Uterus (tissue), 4 donors: ENCODE measurements around the gene METTL2B. TPM values are rescaled to one million over a fixed set of nuclear protein-coding genes. Genes with fewer than 3 reads are reported as not detected.

Experiments
- small RNA-seq: library from RNA; depleted of rRNA; stranded (forward); fragments of <200 nt; gene quantifications from one replicate; pipeline ENCODE3, GENCODE V24; 2016
- total RNA-seq, 4 donors: library from RNA; depleted of rRNA in 3 of 4; stranded (reverse); fragments of >200 nt in 3 of 4; gene quantifications; one replicate each; pipeline versions ENCODE4 v1.1.0 to v1.2.4, GENCODE V29; 2014 to 2023
- donor health status: DM: yes; HTN: yes; CAD: no.

Gene METTL2B
- total RNA-seq, 4 donors from 2014 or later = 15.0 to 45.7 (median 26.5) TPM

Small RNAs within 50 kb of the gene (small RNA-seq; reads per million reads assigned to genes)
- gene AC010655.1 = not detected
- gene AC010655.2 = not detected
- gene RF00017 = not detected
- not detected for gene RNU7-54P

Other genes starting within 250 kb of the METTL2B start
- gene LEP, start 235.5 kb upstream of the METTL2B start, total RNA-seq = not detected
- 100 to 1,000 TPM in 1 of 4 donors, 10 to 100 TPM in 3; 14.4 to 226 (median 44.0) TPM for gene RBM28, start 132.8 kb upstream of the METTL2B start, total RNA-seq
- 1 to 10 TPM in 2 of 4 donors, not detected in 2; 1.3 to 1.7 TPM for gene PRRT4, start 115.1 kb upstream of the METTL2B start, total RNA-seq
- 10 to 100 TPM; 11.9 to 53.3 (median 32.8) TPM for gene IMPDH1, start 66.8 kb upstream of the METTL2B start, total RNA-seq
- gene HILPDA, start 20.9 kb upstream of the METTL2B start, total RNA-seq = 10 to 100 TPM; 14.4 to 55.6 (median 31.3) TPM
- gene GARIN1A, start 195.5 kb downstream of the METTL2B start, total RNA-seq = 1 to 10 TPM in 1 of 4 donors, under 1 TPM in 1, not detected in 2; 0.35 to 6.6 TPM